Measurements from ENCODE around the gene PIK3C2A.
A peak's percentile ranks its signal among the peaks of the same experiment; 100 is the strongest.

PIK3C2A gene

GRCh38 chr11:17184882-17185587 lies 22.8 kb downstream of the PIK3C2A start:
- no peak for DNase-seq (ENCODE audit: low spot score)
- no peak overlapping the region for H3K27ac ChIP-seq
- no peak for TF ChIP-seq CTCF (IDR thresholded peaks at IDR 0.05)
- no peak overlapping the region for H3K4me3 ChIP-seq

- Histone ChIP-seq H3K27ac (no peak overlapping the region), H3K4me3 (no peak overlapping the region)
- no peak for TF ChIP-seq CTCF (IDR thresholded peaks at IDR 0.05)
- no peak for DNase-seq (ENCODE audit: low spot score)
Measured at GRCh38 chr11:17183836-17184235, 23.9 kb downstream of the PIK3C2A start.

GRCh38 chr11:17179970-17180369 lies 27.8 kb downstream of the PIK3C2A start:
- DNase-seq (ENCODE audit: low spot score) = no peak

GRCh38 chr11:17173332-17173731 lies 34.5 kb downstream of the PIK3C2A start:
- TF ChIP-seq CTCF (IDR thresholded peaks at IDR 0.05) = no peak
- DNase-seq (ENCODE audit: low spot score) = no peak
- no peak overlapping the region for H3K4me3 ChIP-seq
- no peak overlapping the region for H3K27ac ChIP-seq

More at GRCh38 chr11:17179970-17180369, 27.8 kb downstream of the PIK3C2A start:
- H3K4me3 ChIP-seq = no peak overlapping the region
- H3K27ac ChIP-seq = no peak overlapping the region
- no peak for TF ChIP-seq CTCF (IDR thresholded peaks at IDR 0.05)

GRCh38 chr11:17171916-17172315 lies 35.9 kb downstream of the PIK3C2A start:
- no peak for TF ChIP-seq CTCF (IDR thresholded peaks at IDR 0.05)
- H3K4me3 ChIP-seq = no peak overlapping the region
- H3K27ac ChIP-seq = peak overlapping the region in 1 of 2 donors; percentile 33
- DNase-seq (ENCODE audit: low spot score) = no peak

- no peak for TF ChIP-seq CTCF (IDR thresholded peaks at IDR 0.05)
- H3K4me3 ChIP-seq = no peak overlapping the region
- DNase-seq (ENCODE audit: low spot score) = no peak
- H3K27ac ChIP-seq = no peak overlapping the region
Measured at GRCh38 chr11:17171343-17171742, 36.4 kb downstream of the PIK3C2A start.

- no peak for TF ChIP-seq CTCF (IDR thresholded peaks at IDR 0.05)
- Histone ChIP-seq H3K4me3 (no peak overlapping the region), H3K27ac (no peak overlapping the region)
- DNase-seq (ENCODE audit: low spot score) = no peak
Measured at GRCh38 chr11:17169876-17170275, 37.9 kb downstream of the PIK3C2A start.

Data from coronary artery (tissue), 2 donors.